IMR-90 (cell line): ENCODE data around the gene OAS1. TPM values are rescaled to one million over a fixed set of nuclear protein-coding genes. Genes with fewer than 3 reads are reported as not detected.

ENCODE experiments used
- ATAC-seq: fragments of 200-7000 bp; cut with Tn5 transposase; 2 replicates; pipeline ENCODE4 v1.9.1; 2020; ENCODE audit warnings: low read depth, mild to moderate bottlenecking, moderate library complexity
- BruUV-seq: library from RNA; stranded (reverse); fragments of 400-500 nt; replicated peaks from 2 replicates; lab custom pipeline; 2021; lab: Mats Ljungman, UMichigan
- CTCF ChIA-PET: fragments of 300-600 bp; formaldehyde crosslinking; extraction: SDS; loops from one replicate; lab custom pipeline; 2021; ENCODE audit warnings: antibody characterized with exemption; lab: Yijun Ruan, JAX
- POLR2A ChIA-PET: fragments of 300-600 bp; sonication (Branson Sonifier 250); formaldehyde crosslinking; loops from one replicate; lab custom pipeline; 2022; ENCODE audit warnings: antibody characterized with exemption; ENCODE audit not compliant: unreplicated experiment; lab: Charles Lee
- DNase-seq: peaks from one replicate; pipeline ENCODE4 v3.0.0; 2013
- H2AFZ ChIP-seq: replicated peaks from 2 replicates; pipeline ENCODE3; 2013; ENCODE audit warnings: low read length, mild to moderate bottlenecking; ENCODE audit not compliant: poor library complexity
- H2AK5ac ChIP-seq: 2 replicates; pipeline ENCODE4 v1.6.1; 2013; ENCODE audit warnings: low read depth, low read length, inconsistent platforms
- H2AK9ac ChIP-seq: replicated peaks from 2 replicates; pipeline ENCODE3; 2013; ENCODE audit warnings: mild to moderate bottlenecking, low read depth, low read length, moderate library complexity; ENCODE audit not compliant: poor library complexity
- H2BK120ac ChIP-seq: 2 replicates; pipeline ENCODE4 v1.6.1; 2013; ENCODE audit warnings: low read depth, low read length, inconsistent platforms
- H2BK15ac ChIP-seq: 3 replicates; pipeline ENCODE4 v1.6.1; 2013; ENCODE audit warnings: low read depth, low read length, inconsistent platforms
- H2BK20ac ChIP-seq: 2 replicates; pipeline ENCODE4 v1.6.1; 2013; ENCODE audit warnings: low read depth, mild to moderate bottlenecking, inconsistent platforms, low read length, moderate library complexity
- H2BK5ac ChIP-seq: 2 replicates; pipeline ENCODE4 v1.6.1; 2013; ENCODE audit warnings: mild to moderate bottlenecking, low read depth, low read length, inconsistent platforms; ENCODE audit not compliant: poor library complexity, severe bottlenecking
- H3K14ac ChIP-seq: replicated peaks from 2 replicates; pipeline ENCODE4 v1.6.1; 2013; ENCODE audit warnings: low read depth, low read length, inconsistent platforms
- H3K18ac ChIP-seq: 2 replicates; pipeline ENCODE4 v1.6.1; 2013; ENCODE audit warnings: low read depth, low read length, control low read depth
- H3K23ac ChIP-seq: 2 replicates; pipeline ENCODE4 v1.6.1; 2013; ENCODE audit warnings: low read depth, low read length, inconsistent platforms
- H3K27ac ChIP-seq: 2 replicates; pipeline ENCODE4 v1.5.1; 2013; ENCODE audit warnings: mild to moderate bottlenecking, control low read depth, low read length; ENCODE audit not compliant: insufficient read depth
- H3K27me3 ChIP-seq: 2 replicates; pipeline ENCODE4 v1.6.1; 2013; ENCODE audit warnings: low read length; ENCODE audit not compliant: control insufficient read depth, insufficient read depth
- H3K36me3 ChIP-seq: 2 replicates; pipeline ENCODE4 v1.6.1; 2013; ENCODE audit warnings: low read length, mixed read lengths; ENCODE audit not compliant: control insufficient read depth, insufficient read depth
- H3K4ac ChIP-seq: 2 replicates; pipeline ENCODE4 v1.6.1; 2013; ENCODE audit warnings: low read depth, low read length, inconsistent platforms
- H3K4me1 ChIP-seq: 2 replicates; pipeline ENCODE4 v1.6.1; 2013; ENCODE audit warnings: low read length, mixed read lengths; ENCODE audit not compliant: control insufficient read depth, insufficient read depth
- H3K4me2 ChIP-seq: 2 replicates; pipeline ENCODE4 v1.6.1; 2013; ENCODE audit warnings: low read depth, mild to moderate bottlenecking, control low read depth, low read length, moderate library complexity
- H3K4me3 ChIP-seq: 2 replicates; pipeline ENCODE4 v1.5.1; 2013; ENCODE audit warnings: low read depth, mild to moderate bottlenecking, control low read depth, low read length, moderate library complexity; ENCODE audit not compliant: insufficient read depth
- H3K56ac ChIP-seq: 2 replicates; pipeline ENCODE4 v1.6.1; 2013; ENCODE audit warnings: low read length, inconsistent platforms; ENCODE audit not compliant: insufficient read depth; ENCODE audit errors: extremely low read depth
- H3K79me1 ChIP-seq, 2 experiments: 2 replicates each; pipeline ENCODE4 v1.6.1; 2013; ENCODE audit warnings: low read length in 2 of 2, inconsistent platforms in 1 of 2, low read depth in 1 of 2
- H3K9ac ChIP-seq: 2 replicates; pipeline ENCODE4 v1.6.1; 2013; ENCODE audit warnings: low read depth, low read length, control low read depth
- H3K9me1 ChIP-seq: 2 replicates; pipeline ENCODE4 v1.6.1; 2013; ENCODE audit warnings: low read length, inconsistent platforms; ENCODE audit not compliant: insufficient read depth
- H3K9me3 ChIP-seq: 2 replicates; pipeline ENCODE4 v1.6.1; 2013; ENCODE audit warnings: low read length; ENCODE audit not compliant: control insufficient read depth, insufficient read depth
- H4K20me1 ChIP-seq: 2 replicates; pipeline ENCODE4 v1.6.1; 2013; ENCODE audit warnings: low read length, inconsistent platforms; ENCODE audit not compliant: insufficient read depth
- H4K5ac ChIP-seq: 2 replicates; pipeline ENCODE4 v1.6.1; 2013; ENCODE audit warnings: mild to moderate bottlenecking, low read depth, low read length, control low read depth
- H4K8ac ChIP-seq, 2 experiments: 2 replicates each; pipeline ENCODE4 v1.6.1; 2013; ENCODE audit warnings: low read depth in 2 of 2, low read length in 2 of 2, control low read depth in 1 of 2, inconsistent platforms in 1 of 2
- H4K91ac ChIP-seq: 2 replicates; pipeline ENCODE4 v1.6.1; 2013; ENCODE audit warnings: low read depth, low read length, inconsistent platforms; ENCODE audit not compliant: insufficient read depth
- BHLHE40 ChIP-seq: fragments of 150-350 bp; IDR thresholded peaks from 2 replicates; pipeline ENCODE4 v1.6.1; 2016; ENCODE audit warnings: mild to moderate bottlenecking, low read depth, low read length
- CEBPB ChIP-seq: IDR thresholded peaks from 2 replicates; pipeline ENCODE4 v1.6.1; 2012; ENCODE audit warnings: low read depth, low read length, improper control_type of control experiment
- CHD1 ChIP-seq: IDR thresholded peaks from 2 replicates; pipeline ENCODE4 v1.6.1; 2012; ENCODE audit warnings: low read depth, low read length, improper control_type of control experiment
- CTCF ChIP-seq: conservative IDR thresholded peaks from 2 replicates; pipeline ENCODE4 v1.5.1; 2012; ENCODE audit warnings: mild to moderate bottlenecking, low read depth, low read length, improper control_type of control experiment
- ELK1 ChIP-seq: fragments of 150-350 bp; IDR thresholded peaks from 2 replicates; pipeline ENCODE4 v1.6.1; 2016; ENCODE audit warnings: low read depth, mild to moderate bottlenecking, low read length, moderate library complexity, borderline replicate concordance
- FOS ChIP-seq: fragments of 150-350 bp; IDR thresholded peaks from 2 replicates; pipeline ENCODE4 v1.6.1; 2016; ENCODE audit warnings: low read depth, low read length
- MAFK ChIP-seq: IDR thresholded peaks from 2 replicates; pipeline ENCODE4 v1.6.1; 2012; ENCODE audit warnings: low read depth, low read length, improper control_type of control experiment
- MAZ ChIP-seq: IDR thresholded peaks from 2 replicates; pipeline ENCODE4 v1.6.1; 2012; ENCODE audit warnings: low read depth, mild to moderate bottlenecking, low read length, improper control_type of control experiment, moderate library complexity, borderline replicate concordance
- MXI1 ChIP-seq: IDR thresholded peaks from 2 replicates; pipeline ENCODE4 v1.6.1; 2012; ENCODE audit warnings: low read depth, mild to moderate bottlenecking, low read length, moderate library complexity, borderline replicate concordance
- NFE2L2 ChIP-seq: fragments of 150-350 bp; IDR thresholded peaks from 2 replicates; pipeline ENCODE4 v1.6.1; 2016; ENCODE audit warnings: low read depth, mild to moderate bottlenecking, low read length
- POLR2A ChIP-seq: IDR thresholded peaks from 2 replicates; pipeline ENCODE4 v1.6.1; 2012; ENCODE audit warnings: mild to moderate bottlenecking, low read depth, low read length
- RAD21 ChIP-seq: IDR thresholded peaks from 2 replicates; pipeline ENCODE4 v1.6.1; 2012; ENCODE audit warnings: low read length, improper control_type of control experiment
- RCOR1 ChIP-seq: IDR thresholded peaks from 2 replicates; pipeline ENCODE4 v1.6.1; 2012; ENCODE audit warnings: mild to moderate bottlenecking, low read length, improper control_type of control experiment; ENCODE audit not compliant: insufficient replicate concordance
- RFX5 ChIP-seq: IDR thresholded peaks from 2 replicates; pipeline ENCODE4 v1.8.0; 2012; ENCODE audit warnings: low read depth, mild to moderate bottlenecking, low read length, moderate library complexity
- SMC3 ChIP-seq: fragments of 150-350 bp; IDR thresholded peaks from 2 replicates; pipeline ENCODE4 v1.6.1; 2016; ENCODE audit warnings: low read depth, mild to moderate bottlenecking, antibody characterized with exemption, low read length, moderate library complexity
- USF2 ChIP-seq: fragments of 150-350 bp; IDR thresholded peaks from 2 replicates; pipeline ENCODE4 v1.6.1; 2017; ENCODE audit warnings: mild to moderate bottlenecking, antibody characterized with exemption, low read length, low read depth
- dilution Hi-C: fragments of 300-500 bp; cut with HindIII; formaldehyde crosslinking; loops from one replicate; pipeline ENCODE4 v1.14.3; 2018; ENCODE audit warnings: low sequenced_read_pairs; ENCODE audit not compliant: unreplicated experiment
- in situ Hi-C: fragments of 300-500 bp; cut with MboI; formaldehyde crosslinking; loops from 3 replicates; pipeline ENCODE4 v1.14.3; 2019; ENCODE audit warnings: low sequenced_read_pairs, inconsistent platforms, mixed read lengths
- intact Hi-C: fragments of 100-400 bp; cut with micrococcal nuclease; formaldehyde crosslinking; loops from 2 replicates; pipeline ENCODE4 v1.10.0; 2022
- polyA plus RNA-seq, 3 experiments: library from polyadenylated mRNA; depleted of rRNA; stranded (reverse); fragments of >200 nt; gene quantifications; 2 replicates each; pipeline ENCODE4 v1.2.3, GENCODE V29; 2012; ENCODE audit warnings: low replicate concordance in 1 of 3
- total RNA-seq: library from RNA; depleted of rRNA; stranded (reverse); fragments of >200 nt; gene quantifications from 2 replicates; pipeline ENCODE4 v1.2.3, GENCODE V29; 2012

Gene OAS1
- total and polyA plus RNA-seq, 2 of the 4 experiments (the other 2 are of a cell fraction) = not detected

GRCh38 chr12:112904571-112904970 lies 2.2 kb upstream of the OAS1 start:
- no peak overlapping the region for H3K4me3 ChIP-seq
- CTCF ChIA-PET = interaction anchor here (0.7 kb wide), 1 partner anchor 1005 kb away, joined by 3 read pairs; no protein-coding TSS in a partner anchor
- intact Hi-C loops = no loop called here

More at GRCh38 chr12:112904571-112904970, 2.2 kb upstream of the OAS1 start:
- POLR2A ChIA-PET = no interaction called here
- dilution Hi-C loops = no loop called here
- no peak overlapping the region for H3K18ac ChIP-seq
- H2AFZ ChIP-seq = no peak overlapping the region
- no peak overlapping the region for H3K27ac ChIP-seq
- H3K27me3 ChIP-seq = no peaks in the 10 kb centered on the region
- no peaks in the 10 kb centered on the region for H4K20me1 ChIP-seq
- H2AK9ac ChIP-seq = no peak overlapping the region
- no peak for TF ChIP-seq MAZ
- no peak for TF ChIP-seq MAFK
- no peak for TF ChIP-seq FOS
- no peak for TF ChIP-seq NFE2L2
- TF ChIP-seq SMC3 = no peak
- TF ChIP-seq USF2 = no peak
- no peak for TF ChIP-seq CEBPB
- no peak for TF ChIP-seq BHLHE40
- TF ChIP-seq CHD1 = no peak
- no peak for TF ChIP-seq POLR2A
- TF ChIP-seq RCOR1 = no peak
- TF ChIP-seq MXI1 = no peak
- TF ChIP-seq RAD21 = no peak
- TF ChIP-seq CTCF = no peak
- TF ChIP-seq ELK1 = no peak
- TF ChIP-seq RFX5 = no peak
- H4K91ac ChIP-seq = no peak overlapping the region
- no peak overlapping the region for H2BK5ac ChIP-seq
- no peak overlapping the region for H3K14ac ChIP-seq
- no peaks in the 10 kb centered on the region for H3K9me1 ChIP-seq
- H3K56ac ChIP-seq = no peak overlapping the region
- no peaks in the 10 kb centered on the region for H3K79me1 ChIP-seq
- ATAC-seq = no peak
- no peak overlapping the region for H2BK20ac ChIP-seq
- BruUV-seq = no TSS peak
- no peaks in the 10 kb centered on the region for H3K36me3 ChIP-seq
- no peaks in the 10 kb centered on the region for H3K9me3 ChIP-seq
- no peak overlapping the region for H2AK5ac ChIP-seq
- peaks cover 1% of the 10 kb centered on the region; the same call in 1 of the 2 replicates for H3K4me1 ChIP-seq
- H4K5ac ChIP-seq = no peak overlapping the region
- no peak overlapping the region for H2BK15ac ChIP-seq
- DNase-seq = no peak
- in situ Hi-C loops = no loop called here
- no peak overlapping the region for H2BK120ac ChIP-seq
- no peak overlapping the region for H3K9ac ChIP-seq
- no peak overlapping the region for H3K4ac ChIP-seq
- no peak overlapping the region for H4K8ac ChIP-seq
- H3K23ac ChIP-seq = no peak overlapping the region
- H3K4me2 ChIP-seq = no peak overlapping the region
